Epidermal melanocyte (primary cell): Measurements from ENCODE around the gene ZNF717.
"Not testable (repeated sequence)": the region's sequence is repeated elsewhere in the genome, so short reads cannot be mapped to it uniquely, and the experiment has no call there.

Experiments
- DNase-seq: peaks from one replicate; pipeline ENCODE4 v3.0.0; 2011; ENCODE audit warnings: low spot score; ENCODE audit not compliant: insufficient read length

The ZNF717 gene

DNA sequence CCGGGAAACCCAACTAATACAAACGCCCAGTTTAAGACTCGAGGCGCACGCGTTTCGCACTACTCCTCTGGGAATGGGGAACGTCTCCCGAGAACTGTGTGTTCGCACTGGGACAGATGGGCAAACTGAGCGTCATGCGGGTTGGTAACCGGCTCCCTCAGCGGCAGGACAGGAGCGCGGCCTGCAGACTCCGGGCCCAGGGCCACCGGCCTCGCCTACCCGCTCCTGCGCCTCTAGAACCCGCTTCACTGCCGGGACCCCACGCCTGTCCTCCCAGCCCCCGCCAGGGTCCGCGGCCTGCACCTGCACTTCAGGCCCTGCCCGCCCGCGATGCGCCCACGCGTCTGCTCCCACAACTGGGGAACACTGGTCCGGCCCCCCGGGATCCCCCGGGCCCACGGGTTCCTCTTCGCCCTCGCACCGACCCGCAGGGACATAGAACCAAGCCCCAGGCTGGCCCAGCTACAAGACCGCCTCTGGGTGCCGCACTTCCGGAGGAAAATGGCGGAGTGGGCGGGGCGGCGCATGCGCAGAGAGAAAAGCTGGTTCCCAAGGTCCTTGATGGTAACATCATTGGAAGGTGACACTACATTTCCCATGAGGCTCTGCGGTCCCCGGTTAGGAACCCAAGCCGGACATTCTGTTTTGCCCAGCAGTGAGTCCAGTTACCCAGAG is at the start of gene ZNF717:
Gene ZNF717, minus strand, starts transcription at position 469 of the 675 bp plus-strand sequence. CDS start 2,187 bp downstream, outside the sequence.
- peak; percentile 8 for DNase-seq

DNA sequence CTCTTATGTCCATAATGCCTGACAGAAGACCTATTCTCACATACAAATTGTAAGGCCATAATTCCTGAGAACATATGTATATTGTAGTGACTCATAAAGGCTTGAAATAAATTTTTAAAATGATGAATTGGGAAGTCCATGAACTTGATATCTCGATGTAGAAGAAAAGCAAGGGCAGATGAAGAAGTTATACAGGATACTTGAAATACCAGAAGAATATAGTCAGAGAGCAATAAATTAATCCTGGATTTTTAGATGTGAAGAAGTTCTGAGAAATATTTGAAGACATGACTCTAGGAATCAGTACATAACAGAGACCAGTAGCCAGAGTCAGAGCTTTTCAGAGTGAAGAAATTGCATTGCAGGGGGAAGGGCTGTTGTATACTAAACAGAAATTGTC is 45.7 kb upstream of the ZNF717 start:
- DNase-seq: not testable (repeated sequence)

DNA sequence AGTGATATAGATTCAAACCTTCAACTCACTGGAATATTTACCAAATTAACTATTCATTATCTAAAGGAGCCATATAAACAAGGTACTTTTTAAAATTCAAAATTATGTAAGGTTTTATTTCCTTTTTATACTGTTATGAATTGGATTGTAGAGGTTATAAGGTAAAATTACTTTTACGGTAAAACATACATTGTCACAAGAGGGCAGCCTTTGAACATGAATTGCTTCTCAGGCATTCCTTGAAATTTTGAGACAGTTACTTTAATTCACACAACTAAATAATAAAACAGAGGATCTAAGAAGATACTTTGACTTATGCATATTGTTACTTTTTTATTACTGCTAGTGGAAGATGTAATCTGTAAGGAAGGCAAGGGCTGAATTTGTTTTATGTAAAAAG is 32.7 kb upstream of the ZNF717 start:
- not testable (repeated sequence) for DNase-seq

DNA sequence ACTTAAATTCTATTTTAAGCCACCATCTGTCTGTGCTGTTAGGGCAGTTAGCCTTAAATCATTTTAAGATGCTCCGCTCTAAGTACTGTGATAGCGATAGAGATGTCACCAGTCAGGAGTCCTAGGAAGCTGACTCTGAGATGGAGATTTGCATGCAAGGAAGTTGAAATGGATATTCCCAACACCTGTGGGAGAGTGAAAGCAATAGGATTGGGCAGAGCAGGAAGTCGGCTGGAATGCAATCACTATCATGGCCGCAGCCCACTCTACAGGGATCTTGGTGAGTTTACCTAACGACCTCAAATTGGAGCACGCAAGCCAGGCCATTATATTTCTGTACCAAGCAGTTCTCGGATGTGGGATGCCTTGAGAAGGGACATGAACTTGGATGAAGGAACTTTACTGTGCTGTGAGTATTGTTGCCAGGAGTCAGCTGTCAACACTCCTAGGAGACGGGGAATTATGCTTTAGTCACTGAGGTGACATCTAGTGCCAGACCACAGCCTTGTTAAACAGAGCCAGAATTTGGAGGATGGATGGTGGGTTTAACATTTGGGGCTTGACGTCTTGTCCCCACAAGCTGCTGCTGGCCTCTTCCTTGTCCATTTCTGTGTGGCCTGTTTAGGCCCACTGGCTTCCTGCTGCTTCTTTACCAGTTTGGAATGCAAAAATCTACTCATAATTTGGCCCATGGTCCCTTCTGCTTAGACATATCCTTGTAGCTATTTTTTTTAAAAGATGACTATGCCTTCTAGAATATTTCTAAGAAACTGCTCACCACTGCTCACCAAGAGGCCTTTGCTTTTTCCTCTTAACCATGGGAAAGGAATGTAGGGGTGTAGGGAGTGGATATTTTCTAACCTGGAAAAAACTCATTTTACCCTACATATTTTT is 31.2 kb upstream of the ZNF717 start:
- not testable (repeated sequence) for DNase-seq

DNA sequence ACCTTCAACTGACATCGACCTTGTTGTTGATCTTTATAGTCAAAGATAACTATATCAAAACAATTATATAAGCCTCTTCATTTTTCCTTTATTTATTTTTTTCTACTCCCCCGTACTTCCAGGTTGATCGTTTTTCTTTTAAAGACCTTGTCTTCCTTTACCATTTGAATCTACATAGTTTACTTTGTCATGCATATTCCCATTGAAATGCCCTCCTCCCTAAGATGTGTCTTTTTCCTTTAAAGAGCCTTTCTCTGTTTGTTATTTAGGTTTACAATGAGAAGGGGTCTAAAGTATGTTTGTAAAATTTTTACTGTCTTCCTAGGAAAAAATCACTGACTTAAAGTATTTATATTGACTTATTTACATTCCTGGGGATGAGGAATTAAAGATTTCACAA is 29.4 kb upstream of the ZNF717 start:
- DNase-seq: no peak

DNA sequence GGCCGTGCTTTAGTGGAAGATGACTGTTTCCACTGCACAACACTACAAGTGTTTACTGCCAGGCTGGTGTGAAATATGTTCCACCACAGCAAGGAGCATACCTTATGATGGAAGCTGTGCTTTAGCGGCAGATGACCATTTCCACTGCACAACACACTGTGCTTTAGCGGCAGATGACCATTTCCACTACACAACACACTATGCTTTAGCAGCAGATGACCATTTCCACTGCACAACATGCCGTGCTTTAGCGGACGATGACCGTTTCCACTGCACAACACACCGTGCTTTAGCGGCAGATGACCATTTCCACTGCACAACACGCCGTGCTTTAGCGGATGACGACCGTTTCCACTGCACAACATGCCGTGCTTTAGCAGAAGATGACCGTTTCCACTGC is 2.8 kb downstream of the ZNF717 start:
- DNase-seq: no peak

DNA sequence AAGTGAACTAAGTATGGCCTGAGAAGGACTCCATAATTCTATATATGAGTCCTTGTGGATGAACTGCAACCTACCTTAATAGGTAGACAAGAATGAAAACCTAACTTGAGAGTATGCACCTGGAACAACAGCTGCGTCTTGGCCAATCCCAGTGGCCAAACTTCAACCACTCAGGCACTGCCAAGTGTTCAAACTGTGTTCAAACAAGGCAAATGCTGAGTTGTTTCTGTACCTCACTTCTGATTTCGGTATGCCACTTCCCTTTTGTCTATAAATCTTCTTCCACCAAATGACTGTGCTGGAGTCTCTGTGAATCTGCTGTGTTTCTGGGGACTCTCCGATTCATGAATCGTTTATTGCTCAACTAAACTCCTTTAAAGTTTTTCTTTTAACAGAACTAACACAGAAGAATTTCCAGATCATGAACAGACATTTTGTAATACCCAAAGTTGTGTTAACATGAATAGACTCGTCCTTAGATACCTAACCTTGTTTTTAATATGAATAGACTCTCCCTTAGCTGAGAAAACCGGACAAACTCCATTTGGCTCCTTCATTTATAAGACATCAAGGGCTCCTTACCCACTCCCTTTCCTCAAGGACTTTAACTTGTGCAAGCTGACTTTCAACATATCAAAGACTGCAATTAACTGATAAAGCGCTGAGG is 4.1 kb downstream of the ZNF717 start:
- DNase-seq: no peak

DNA sequence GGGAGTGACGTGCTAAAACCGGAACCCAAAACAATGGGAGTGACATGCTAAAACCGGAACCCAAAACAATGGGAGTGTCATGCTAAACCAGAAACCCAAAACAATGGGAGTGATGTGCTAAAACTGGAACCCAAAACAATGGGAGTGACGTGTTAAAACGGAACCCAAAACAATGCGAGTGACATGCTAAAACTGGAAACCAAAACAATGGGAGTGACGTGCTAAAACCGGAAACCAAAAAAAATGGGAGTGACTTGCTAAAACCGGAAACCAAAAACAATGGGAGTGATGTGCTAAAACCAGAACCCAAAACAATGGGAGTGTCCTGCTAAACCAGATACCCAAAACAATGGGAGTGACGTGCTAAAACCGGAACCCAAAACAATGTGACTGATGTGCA is 7.6 kb downstream of the ZNF717 start:
- not testable (repeated sequence) for DNase-seq

DNA sequence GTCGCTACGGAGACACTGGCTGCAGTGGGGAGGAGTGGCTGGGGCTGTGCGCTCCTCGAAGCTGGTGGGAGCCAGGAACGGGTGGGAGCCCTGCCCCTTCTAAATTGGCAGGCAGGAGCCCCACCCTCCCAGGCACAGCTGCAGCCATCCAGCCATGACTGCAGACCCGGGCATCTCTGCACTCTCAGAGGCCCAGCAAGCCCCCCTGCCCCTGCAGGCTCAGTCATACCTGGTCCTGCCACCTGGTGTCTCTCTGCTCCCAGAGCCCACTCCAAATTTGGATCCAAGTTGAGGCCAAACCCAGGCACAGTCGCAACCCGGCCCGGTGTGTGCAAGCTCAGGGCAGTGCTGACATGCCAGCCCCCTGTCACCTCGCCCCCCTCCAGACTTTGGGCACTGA is 13.7 kb downstream of the ZNF717 start:
- not testable (repeated sequence) for DNase-seq

DNA sequence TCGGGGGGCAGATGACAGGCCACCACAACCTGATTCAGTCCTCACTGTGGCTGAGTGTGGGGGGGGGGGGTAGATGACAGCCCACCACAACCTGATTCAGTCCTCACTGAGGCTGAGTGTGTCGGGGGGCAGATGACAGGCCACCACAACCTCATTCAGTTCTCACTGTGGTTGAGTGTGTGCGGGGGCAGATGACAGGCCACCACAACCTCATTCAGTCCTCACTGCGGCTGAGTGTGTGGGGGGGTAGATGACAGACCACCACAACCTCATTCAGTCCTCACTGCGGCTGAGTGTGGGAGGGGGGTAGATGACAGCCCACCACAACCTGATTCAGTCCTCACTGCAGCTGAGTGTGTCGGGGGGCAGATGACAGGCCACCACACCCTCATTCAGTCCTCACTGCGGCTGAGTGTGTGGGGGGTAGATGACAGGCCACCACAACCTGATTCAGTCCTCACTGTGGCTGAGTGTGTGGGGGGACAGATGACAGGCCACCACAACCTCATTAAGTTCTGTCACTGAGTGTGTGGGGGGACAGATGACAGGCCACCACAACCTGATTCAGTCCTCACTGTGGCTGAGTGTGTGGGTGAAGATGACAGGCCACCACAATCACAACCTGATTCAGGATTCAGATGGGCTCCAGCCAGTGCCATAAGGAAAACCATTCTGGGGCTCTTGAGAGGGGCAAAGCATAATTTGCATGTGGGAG is 16.9 kb downstream of the ZNF717 start:
- no peak for DNase-seq

DNA sequence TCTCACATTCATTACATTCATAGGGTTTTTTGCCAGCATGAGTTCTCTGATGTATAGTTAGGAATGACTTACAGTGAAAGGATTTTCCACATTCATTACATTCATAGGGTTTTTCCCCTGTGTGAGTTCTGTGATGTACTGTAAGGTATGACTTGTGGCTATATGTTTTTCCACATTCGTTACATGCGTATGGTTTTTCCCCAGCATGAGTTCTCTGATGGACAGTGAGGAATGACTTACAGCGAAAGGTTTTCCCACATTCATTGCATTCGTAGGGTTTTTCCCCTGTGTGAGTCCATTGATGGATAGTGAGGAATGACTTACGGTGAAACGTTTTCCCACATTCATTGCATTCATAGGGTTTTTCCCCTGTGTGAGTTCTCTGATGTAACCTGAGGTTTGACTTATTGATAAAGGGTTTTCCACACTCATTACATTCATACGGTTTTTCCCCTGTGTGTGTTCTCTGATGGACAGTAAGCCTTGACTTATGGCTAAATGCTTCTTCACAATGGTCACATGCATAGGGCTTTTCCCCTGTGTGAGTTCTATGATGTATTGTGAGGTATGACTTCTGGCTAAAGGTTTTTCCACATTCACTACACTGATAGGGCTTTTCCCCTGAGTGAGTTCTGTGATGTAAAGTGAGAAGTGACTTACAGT is 47.4 kb downstream of the ZNF717 start:
- DNase-seq: no peak

DNA sequence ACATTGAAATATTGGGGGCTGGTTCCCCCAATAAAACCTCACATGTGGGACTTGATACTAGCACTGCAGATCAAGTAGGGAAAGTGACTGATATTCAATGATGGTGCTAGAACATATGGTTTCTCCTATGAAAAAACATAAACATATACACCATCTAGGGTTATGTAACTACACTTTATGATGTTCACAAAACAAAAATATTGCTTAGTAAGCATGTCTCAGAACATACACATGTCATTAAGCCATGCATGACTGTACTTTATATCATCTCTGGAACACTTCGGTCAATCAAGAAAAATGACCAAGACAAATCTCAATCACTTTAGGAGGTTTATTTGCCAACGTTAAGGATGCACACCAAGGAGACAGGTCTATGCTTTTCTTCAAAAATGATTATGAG is 57.4 kb downstream of the ZNF717 start:
- DNase-seq: no peak

DNA sequence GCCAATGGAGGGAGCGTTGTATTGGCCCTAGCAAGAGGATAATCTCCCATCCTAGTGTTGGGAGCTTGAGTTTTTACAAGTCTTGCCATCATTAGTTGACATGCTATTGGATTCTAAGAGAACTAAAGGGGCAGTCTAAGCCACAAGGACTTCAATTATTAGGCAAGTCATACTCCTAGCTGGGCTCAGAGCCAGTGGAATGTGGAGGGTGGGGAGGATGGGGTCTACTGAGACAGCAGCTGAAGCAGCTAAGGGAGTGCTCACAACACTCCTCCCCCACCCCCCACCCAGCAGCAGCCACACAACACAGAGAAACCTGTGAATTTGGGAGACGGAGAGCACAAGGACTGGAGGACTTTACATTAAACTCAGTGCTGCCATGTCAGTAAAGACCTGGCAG is 93.3 kb downstream of the ZNF717 start:
- DNase-seq: no peak

DNA sequence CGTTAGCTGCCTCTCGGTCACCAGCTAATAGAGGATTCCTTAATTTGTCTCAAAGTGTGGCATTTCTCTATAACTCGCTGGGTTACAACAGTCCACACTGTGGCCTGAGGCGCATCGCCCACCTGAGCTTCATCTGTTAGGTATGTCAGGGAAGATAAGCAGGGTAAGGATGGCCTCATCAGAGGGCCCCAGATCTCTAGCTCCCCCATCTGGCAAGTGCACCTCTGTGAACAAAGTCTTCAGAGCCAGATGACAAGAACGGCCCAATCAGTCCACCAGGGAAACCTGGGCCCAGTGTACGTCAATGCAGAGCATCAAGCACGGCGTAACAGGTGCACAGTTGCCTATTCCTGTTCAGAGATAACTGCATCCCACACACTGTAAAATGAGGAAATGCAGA is 98.0 kb downstream of the ZNF717 start:
- no peak for DNase-seq
